ENCODE results near the gene B4GALNT4. TPM values are rescaled to one million over a fixed set of nuclear protein-coding genes. Genes with fewer than 3 reads are reported as not detected.
A peak's percentile ranks its signal among the peaks of the same experiment; 100 is the strongest.

Gene B4GALNT4
- total and polyA plus RNA-seq, 2 of the 13 experiments (the other 11 are each of a cell fraction or from before 2014, with no cell fraction given), result 30.5 to 50.1 TPM

DNA sequence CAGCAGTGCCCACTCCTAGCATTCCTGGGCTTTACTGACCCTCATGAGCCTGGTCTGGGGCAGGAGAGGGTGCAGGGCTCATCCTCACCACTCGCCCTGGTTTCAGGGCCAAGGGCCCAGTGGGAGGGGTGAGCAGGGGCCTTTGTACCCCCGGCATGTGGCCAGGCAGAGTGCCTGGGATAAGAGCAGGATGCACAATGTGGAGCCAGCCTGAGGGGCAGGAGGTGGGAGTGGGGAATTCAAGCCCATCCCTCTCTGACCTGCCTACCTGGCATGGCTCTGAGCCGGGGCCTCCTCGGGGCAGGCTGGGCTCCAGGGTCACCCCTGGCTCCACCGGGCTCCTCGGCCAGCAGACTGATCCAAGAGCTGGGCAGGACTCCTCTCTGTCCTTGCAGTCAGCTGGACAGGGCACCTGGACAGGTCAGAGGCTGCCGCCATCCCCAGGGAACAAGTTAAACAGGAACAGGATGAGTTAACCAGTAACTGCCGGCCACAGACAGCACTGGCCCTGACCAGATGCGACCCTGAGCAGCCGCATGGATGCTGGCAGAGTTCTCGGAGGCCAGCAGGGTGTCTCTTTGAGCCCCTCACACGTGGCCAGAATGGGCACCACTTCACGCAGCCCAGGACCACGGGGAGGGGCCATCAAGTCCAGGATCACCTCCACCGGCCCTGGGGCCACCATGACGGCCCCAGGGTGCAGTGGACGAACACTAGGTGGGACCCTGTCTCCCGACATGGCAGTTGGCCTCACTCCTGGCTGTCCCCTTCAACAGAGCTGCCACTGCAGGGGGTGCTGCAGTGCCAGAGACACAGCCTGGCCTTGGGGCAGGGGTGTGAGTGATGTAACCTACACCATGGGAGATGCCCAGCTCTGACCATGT is 40.5 kb downstream of the B4GALNT4 start (continued):
- TF ChIP-seq, protein P1, sequence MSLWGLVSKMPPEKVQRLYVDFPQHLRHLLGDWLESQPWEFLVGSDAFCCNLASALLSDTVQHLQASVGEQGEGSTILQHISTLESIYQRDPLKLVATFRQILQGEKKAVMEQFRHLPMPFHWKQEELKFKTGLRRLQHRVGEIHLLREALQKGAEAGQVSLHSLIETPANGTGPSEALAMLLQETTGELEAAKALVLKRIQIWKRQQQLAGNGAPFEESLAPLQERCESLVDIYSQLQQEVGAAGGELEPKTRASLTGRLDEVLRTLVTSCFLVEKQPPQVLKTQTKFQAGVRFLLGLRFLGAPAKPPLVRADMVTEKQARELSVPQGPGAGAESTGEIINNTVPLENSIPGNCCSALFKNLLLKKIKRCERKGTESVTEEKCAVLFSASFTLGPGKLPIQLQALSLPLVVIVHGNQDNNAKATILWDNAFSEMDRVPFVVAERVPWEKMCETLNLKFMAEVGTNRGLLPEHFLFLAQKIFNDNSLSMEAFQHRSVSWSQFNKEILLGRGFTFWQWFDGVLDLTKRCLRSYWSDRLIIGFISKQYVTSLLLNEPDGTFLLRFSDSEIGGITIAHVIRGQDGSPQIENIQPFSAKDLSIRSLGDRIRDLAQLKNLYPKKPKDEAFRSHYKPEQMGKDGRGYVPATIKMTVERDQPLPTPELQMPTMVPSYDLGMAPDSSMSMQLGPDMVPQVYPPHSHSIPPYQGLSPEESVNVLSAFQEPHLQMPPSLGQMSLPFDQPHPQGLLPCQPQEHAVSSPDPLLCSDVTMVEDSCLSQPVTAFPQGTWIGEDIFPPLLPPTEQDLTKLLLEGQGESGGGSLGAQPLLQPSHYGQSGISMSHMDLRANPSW (CRISPR knock-in tag; IDR thresholded peaks at IDR 0.05; ENCODE audit: borderline replicate concordance), result no peak; the same call in 1 of the 2 replicates
- TF ChIP-seq, protein P2, sequence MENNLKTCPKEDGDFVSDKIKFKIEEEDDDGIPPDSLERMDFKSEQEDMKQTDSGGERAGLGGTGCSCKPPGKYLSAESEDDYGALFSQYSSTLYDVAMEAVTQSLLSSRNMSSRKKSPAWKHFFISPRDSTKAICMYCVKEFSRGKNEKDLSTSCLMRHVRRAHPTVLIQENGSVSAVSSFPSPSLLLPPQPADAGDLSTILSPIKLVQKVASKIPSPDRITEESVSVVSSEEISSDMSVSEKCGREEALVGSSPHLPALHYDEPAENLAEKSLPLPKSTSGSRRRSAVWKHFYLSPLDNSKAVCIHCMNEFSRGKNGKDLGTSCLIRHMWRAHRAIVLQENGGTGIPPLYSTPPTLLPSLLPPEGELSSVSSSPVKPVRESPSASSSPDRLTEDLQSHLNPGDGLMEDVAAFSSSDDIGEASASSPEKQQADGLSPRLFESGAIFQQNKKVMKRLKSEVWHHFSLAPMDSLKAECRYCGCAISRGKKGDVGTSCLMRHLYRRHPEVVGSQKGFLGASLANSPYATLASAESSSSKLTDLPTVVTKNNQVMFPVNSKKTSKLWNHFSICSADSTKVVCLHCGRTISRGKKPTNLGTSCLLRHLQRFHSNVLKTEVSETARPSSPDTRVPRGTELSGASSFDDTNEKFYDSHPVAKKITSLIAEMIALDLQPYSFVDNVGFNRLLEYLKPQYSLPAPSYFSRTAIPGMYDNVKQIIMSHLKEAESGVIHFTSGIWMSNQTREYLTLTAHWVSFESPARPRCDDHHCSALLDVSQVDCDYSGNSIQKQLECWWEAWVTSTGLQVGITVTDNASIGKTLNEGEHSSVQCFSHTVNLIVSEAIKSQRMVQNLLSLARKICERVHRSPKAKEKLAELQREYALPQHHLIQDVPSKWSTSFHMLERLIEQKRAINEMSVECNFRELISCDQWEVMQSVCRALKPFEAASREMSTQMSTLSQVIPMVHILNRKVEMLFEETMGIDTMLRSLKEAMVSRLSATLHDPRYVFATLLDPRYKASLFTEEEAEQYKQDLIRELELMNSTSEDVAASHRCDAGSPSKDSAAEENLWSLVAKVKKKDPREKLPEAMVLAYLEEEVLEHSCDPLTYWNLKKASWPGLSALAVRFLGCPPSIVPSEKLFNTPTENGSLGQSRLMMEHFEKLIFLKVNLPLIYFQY (CRISPR knock-in tag; IDR thresholded peaks at IDR 0.05; ENCODE audit: borderline replicate concordance), result no peak
- TF ChIP-seq RFXANK (CRISPR knock-in tag; IDR thresholded peaks at IDR 0.05), result no peak
- no peak for TF ChIP-seq TCF12 (IDR thresholded peaks at IDR 0.05)
- TF ChIP-seq TCF12 (CRISPR knock-in tag; IDR thresholded peaks at IDR 0.05), result no peak
- TF ChIP-seq, protein P3, sequence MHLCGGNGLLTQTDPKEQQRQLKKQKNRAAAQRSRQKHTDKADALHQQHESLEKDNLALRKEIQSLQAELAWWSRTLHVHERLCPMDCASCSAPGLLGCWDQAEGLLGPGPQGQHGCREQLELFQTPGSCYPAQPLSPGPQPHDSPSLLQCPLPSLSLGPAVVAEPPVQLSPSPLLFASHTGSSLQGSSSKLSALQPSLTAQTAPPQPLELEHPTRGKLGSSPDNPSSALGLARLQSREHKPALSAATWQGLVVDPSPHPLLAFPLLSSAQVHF (CRISPR knock-in tag; IDR thresholded peaks at IDR 0.05), result no peak
- no peak for TF ChIP-seq ZNF576 (CRISPR knock-in tag; IDR thresholded peaks at IDR 0.05)
- TF ChIP-seq ZNF446 (CRISPR knock-in tag; IDR thresholded peaks at IDR 0.05), result no peak
- no peak for TF ChIP-seq ZNF232 (CRISPR knock-in tag; IDR thresholded peaks at IDR 0.05; ENCODE audit: borderline replicate concordance)
- peak; percentile 99 for TF ChIP-seq ZNF296 (CRISPR knock-in tag; conservative IDR thresholded peaks at IDR 0.05)
- peak; percentile 92; the same call in 1 of the 2 replicates for TF ChIP-seq MYC (CRISPR knock-in tag; IDR thresholded peaks at IDR 0.05; ENCODE audit: borderline replicate concordance)
- peak; percentile 41; the same call in 1 of the 2 replicates for TF ChIP-seq ZFP37 (CRISPR knock-in tag; IDR thresholded peaks at IDR 0.05; ENCODE audit: borderline replicate concordance)
- TF ChIP-seq ZNF276 (CRISPR knock-in tag; IDR thresholded peaks at IDR 0.05; ENCODE audit: low read depth), result 0 out of 2 replicates have a peak, but pooled peaks have one; percentile 43
